Liver (tissue), 9 donors: ENCODE data around the gene COPS7A. TPM values are rescaled to one million over a fixed set of nuclear protein-coding genes. Genes with fewer than 3 reads are reported as not detected.
A peak's percentile ranks its signal among the peaks of the same experiment; 100 is the strongest.

Source experiments
- DNase-seq: peaks from one replicate; pipeline ENCODE4 v3.0.0-alpha.2; 2017; ENCODE audit warnings: low spot score
- H3K27ac ChIP-seq, 2 donors: one replicate each; pipeline ENCODE4 v1.7.0; 2013; ENCODE audit warnings: inconsistent platforms in 2 of 2, low read length in 2 of 2, control low read depth in 1 of 2, low read depth in 1 of 2, mild to moderate bottlenecking in 1 of 2
- H3K27me3 ChIP-seq, 4 donors: one replicate each; pipeline versions ENCODE4 v1.6.1 to v1.7.0; 2013; ENCODE audit warnings: low read length in 3 of 4, inconsistent platforms in 1 of 4, mild to moderate bottlenecking in 1 of 4, moderate library complexity in 1 of 4; ENCODE audit not compliant: control insufficient read depth in 4 of 4, insufficient read depth in 4 of 4
- H3K36me3 ChIP-seq, 4 donors: one replicate each; pipeline versions ENCODE4 v1.6.1 to v1.7.0; 2013; ENCODE audit warnings: low read length in 3 of 4, mild to moderate bottlenecking in 3 of 4, low read depth in 1 of 4, moderate library complexity in 1 of 4; ENCODE audit not compliant: control insufficient read depth in 4 of 4, insufficient read depth in 3 of 4
- H3K4me1 ChIP-seq, 4 donors: one replicate each; pipeline versions ENCODE4 v1.6.1 to v1.7.0; 2013; ENCODE audit warnings: low read length in 3 of 4, mild to moderate bottlenecking in 3 of 4, moderate library complexity in 1 of 4; ENCODE audit not compliant: control insufficient read depth in 4 of 4, insufficient read depth in 4 of 4
- H3K4me3 ChIP-seq, 3 donors: one replicate each; pipeline versions ENCODE4 v1.6.1 to v1.7.0; 2013; ENCODE audit warnings: low read length in 3 of 3, control low read depth in 1 of 3, low read depth in 1 of 3, mild to moderate bottlenecking in 1 of 3
- H3K9ac ChIP-seq, 2 donors: one replicate each; pipeline ENCODE4 v1.7.0; 2013; ENCODE audit warnings: low read length in 2 of 2, mild to moderate bottlenecking in 2 of 2, moderate library complexity in 2 of 2, control low read depth in 1 of 2, low read depth in 1 of 2
- H3K9me3 ChIP-seq, 4 donors: one replicate each; pipeline versions ENCODE4 v1.6.1 to v1.7.0; 2013; ENCODE audit warnings: low read length in 3 of 4; ENCODE audit not compliant: control insufficient read depth in 4 of 4
- EGR1 ChIP-seq, 2 donors: IDR thresholded peaks; 2 replicates each; pipeline ENCODE4 v1.6.1; 2016 to 2018; ENCODE audit warnings: antibody characterized with exemption in 2 of 2, low read depth in 2 of 2
- FOXA1 ChIP-seq: IDR thresholded peaks from 2 replicates; pipeline ENCODE4 v1.6.1; 2016; ENCODE audit warnings: antibody characterized with exemption
- FOXA2 ChIP-seq: IDR thresholded peaks from 2 replicates; pipeline ENCODE4 v1.6.1; 2016; ENCODE audit warnings: antibody characterized with exemption
- HNF4A ChIP-seq, 2 donors: conservative IDR thresholded peaks; 2 replicates each; pipeline ENCODE4 v1.6.1; 2016; ENCODE audit warnings: antibody characterized with exemption in 2 of 2, mild to moderate bottlenecking in 2 of 2
- HNF4G ChIP-seq: IDR thresholded peaks from 2 replicates; pipeline ENCODE4 v1.6.1; 2016; ENCODE audit warnings: antibody characterized with exemption
- RAD21 ChIP-seq, 2 donors: IDR thresholded peaks; 2 replicates each; pipeline ENCODE4 v1.6.1; 2016; ENCODE audit warnings: antibody characterized with exemption in 2 of 2, mild to moderate bottlenecking in 2 of 2
- RXRA ChIP-seq, 2 donors: IDR thresholded peaks; 2 replicates each; pipeline ENCODE4 v1.6.1; 2017 to 2018; ENCODE audit warnings: antibody characterized with exemption in 2 of 2, mild to moderate bottlenecking in 1 of 2
- SP1 ChIP-seq: IDR thresholded peaks from 2 replicates; pipeline ENCODE4 v1.6.1; 2018; ENCODE audit warnings: antibody characterized with exemption, mild to moderate bottlenecking
- TAF1 ChIP-seq: conservative IDR thresholded peaks from 2 replicates; pipeline ENCODE4 v1.6.1; 2016; ENCODE audit warnings: antibody characterized with exemption, mild to moderate bottlenecking
- WGBS: extraction: QIAGEN DNeasy Blood & Tissue Kit; methylation state at CpG from one replicate; pipeline ENCODE4 v1.1.7; 2013; 5-methylcytosine and 5-hydroxymethylcytosine counted together
- polyA plus RNA-seq, 2 donors: library from polyadenylated mRNA; stranded (reverse) in 1 of 2; unstranded in 1 of 2; fragments of 200-250 nt in 1 of 2; fragments of >200 nt in 1 of 2; fragmentation: Nextera tagmentation in 1 of 2; extraction: Ambion mirVana in 1 of 2; gene quantifications; one replicate each; pipeline versions ENCODE4 v1.2.1 to v1.2.3, GENCODE V29; 2013 to 2015
- total RNA-seq, 2 donors: library from RNA; depleted of rRNA; stranded (reverse); fragments of >200 nt; gene quantifications; one replicate each; pipeline ENCODE4 v1.2.3, GENCODE V29; 2014
- TF ChIP-seq, protein P1 (sequence below): IDR thresholded peaks from 2 replicates; pipeline ENCODE4 v1.6.1; 2016; ENCODE audit warnings: antibody characterized with exemption
- TF ChIP-seq, protein P2 (sequence below): IDR thresholded peaks from 2 replicates; pipeline ENCODE4 v1.6.1; 2016; ENCODE audit warnings: antibody characterized with exemption
- TF ChIP-seq, protein P3 (sequence below): IDR thresholded peaks from 2 replicates; pipeline ENCODE4 v1.6.1; 2016; ENCODE audit warnings: antibody characterized with exemption
- TF ChIP-seq, protein P4 (sequence below): fragments of 150-350 bp; IDR thresholded peaks from 2 replicates; pipeline ENCODE4 v1.5.1; 2017; ENCODE audit warnings: improper control_type of control experiment, low read depth, low read length; ENCODE audit not compliant: missing input control
- TF ChIP-seq, protein P5 (sequence below): IDR thresholded peaks from 2 replicates; pipeline ENCODE4 v1.6.1; 2016; ENCODE audit warnings: antibody characterized with exemption, mild to moderate bottlenecking
- donor health status: healthy.
- donor health status: healthy.
- donor health status: healthy.
- donor health status: healthy.
- donor health status: healthy.

Gene COPS7A
- total and polyA plus RNA-seq, 4 donors: 26.0 to 37.7 (median 32.4) TPM

DNA sequence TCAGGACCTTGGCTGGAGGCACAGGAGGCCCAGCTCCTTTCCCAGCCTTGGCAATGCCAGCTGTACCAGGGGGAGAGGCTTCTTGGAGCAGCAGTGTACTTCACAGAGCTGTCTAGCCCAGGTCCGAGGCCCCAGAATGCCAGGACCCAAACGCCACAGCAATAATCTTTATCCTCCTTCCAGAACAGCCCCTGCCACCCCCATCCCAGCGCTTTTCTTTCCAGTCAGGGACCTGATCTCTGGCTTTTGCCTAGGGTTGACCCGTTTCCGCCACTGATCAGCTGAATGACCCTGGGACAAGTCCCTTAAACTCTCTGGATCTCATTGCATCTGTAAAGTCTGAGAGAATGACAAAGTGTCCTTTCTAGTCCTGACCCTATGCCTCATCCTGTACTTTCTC is 53.5 kb downstream of the COPS7A start:
- WGBS: 60% methylated on average over 5 of the region's 5 CpGs
- Histone ChIP-seq H3K27ac (peak overlapping the region; percentile 50 to 90), H3K27me3 (no peaks in the 10 kb centered on the region)

DNA sequence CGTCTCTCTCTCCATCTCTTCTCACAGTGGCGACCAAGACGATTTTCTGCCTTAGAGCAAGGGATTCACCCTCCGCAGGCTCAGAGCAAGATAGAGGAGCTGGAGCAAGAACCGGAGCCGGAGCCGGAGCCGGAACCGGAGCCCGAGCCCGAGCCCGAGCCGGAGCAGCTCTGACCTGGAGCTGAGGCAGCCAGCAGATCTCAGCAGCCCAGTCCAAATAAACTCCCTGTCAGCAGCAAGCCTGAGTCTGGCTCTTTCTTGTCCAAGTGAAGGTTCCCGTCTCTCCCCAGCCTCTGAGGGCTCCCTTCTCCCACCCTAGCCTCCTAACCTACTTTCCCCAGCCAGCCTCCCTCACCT is 54.3 kb downstream of the COPS7A start:
- H3K9ac ChIP-seq: peak overlapping the region in 1 of 2 donors; percentile 40
- no peaks in the 10 kb centered on the region for H3K9me3 ChIP-seq
- H3K27ac ChIP-seq: peak overlapping the region; percentile 50 to 90
- H3K27me3 ChIP-seq: no peaks in the 10 kb centered on the region
- peaks cover 10 to 72% (median 62%) of the 10 kb centered on the region in 4 donors for H3K4me1 ChIP-seq
- 30% methylated on average over 14 of the region's 14 CpGs for WGBS
- TF ChIP-seq FOXA1 (no peak), HNF4A (conservative IDR thresholded peaks at IDR 0.05) (no peak), HNF4G (no peak), EGR1 (IDR thresholded peaks at IDR 0.05; ENCODE audit: low read depth in 2 of 2) (no peak), FOXA2 (no peak), RAD21 (IDR thresholded peaks at IDR 0.05) (no peak), TAF1 (no peak)
- TF ChIP-seq, protein P1, sequence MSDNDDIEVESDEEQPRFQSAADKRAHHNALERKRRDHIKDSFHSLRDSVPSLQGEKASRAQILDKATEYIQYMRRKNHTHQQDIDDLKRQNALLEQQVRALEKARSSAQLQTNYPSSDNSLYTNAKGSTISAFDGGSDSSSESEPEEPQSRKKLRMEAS: no peak
- TF ChIP-seq, protein P2, sequence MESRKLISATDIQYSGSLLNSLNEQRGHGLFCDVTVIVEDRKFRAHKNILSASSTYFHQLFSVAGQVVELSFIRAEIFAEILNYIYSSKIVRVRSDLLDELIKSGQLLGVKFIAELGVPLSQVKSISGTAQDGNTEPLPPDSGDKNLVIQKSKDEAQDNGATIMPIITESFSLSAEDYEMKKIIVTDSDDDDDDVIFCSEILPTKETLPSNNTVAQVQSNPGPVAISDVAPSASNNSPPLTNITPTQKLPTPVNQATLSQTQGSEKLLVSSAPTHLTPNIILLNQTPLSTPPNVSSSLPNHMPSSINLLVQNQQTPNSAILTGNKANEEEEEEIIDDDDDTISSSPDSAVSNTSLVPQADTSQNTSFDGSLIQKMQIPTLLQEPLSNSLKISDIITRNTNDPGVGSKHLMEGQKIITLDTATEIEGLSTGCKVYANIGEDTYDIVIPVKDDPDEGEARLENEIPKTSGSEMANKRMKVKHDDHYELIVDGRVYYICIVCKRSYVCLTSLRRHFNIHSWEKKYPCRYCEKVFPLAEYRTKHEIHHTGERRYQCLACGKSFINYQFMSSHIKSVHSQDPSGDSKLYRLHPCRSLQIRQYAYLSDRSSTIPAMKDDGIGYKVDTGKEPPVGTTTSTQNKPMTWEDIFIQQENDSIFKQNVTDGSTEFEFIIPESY: no peak
- TF ChIP-seq, protein P3, sequence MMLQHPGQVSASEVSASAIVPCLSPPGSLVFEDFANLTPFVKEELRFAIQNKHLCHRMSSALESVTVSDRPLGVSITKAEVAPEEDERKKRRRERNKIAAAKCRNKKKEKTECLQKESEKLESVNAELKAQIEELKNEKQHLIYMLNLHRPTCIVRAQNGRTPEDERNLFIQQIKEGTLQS: no peak
- TF ChIP-seq, protein P4, sequence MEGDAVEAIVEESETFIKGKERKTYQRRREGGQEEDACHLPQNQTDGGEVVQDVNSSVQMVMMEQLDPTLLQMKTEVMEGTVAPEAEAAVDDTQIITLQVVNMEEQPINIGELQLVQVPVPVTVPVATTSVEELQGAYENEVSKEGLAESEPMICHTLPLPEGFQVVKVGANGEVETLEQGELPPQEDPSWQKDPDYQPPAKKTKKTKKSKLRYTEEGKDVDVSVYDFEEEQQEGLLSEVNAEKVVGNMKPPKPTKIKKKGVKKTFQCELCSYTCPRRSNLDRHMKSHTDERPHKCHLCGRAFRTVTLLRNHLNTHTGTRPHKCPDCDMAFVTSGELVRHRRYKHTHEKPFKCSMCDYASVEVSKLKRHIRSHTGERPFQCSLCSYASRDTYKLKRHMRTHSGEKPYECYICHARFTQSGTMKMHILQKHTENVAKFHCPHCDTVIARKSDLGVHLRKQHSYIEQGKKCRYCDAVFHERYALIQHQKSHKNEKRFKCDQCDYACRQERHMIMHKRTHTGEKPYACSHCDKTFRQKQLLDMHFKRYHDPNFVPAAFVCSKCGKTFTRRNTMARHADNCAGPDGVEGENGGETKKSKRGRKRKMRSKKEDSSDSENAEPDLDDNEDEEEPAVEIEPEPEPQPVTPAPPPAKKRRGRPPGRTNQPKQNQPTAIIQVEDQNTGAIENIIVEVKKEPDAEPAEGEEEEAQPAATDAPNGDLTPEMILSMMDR: no peak
- no peak for DNase-seq
- peak overlapping the region in 1 of 3 donors; percentile 26 for H3K4me3 ChIP-seq
- H3K36me3 ChIP-seq: peaks cover 0 to 3% (median 0%) of the 10 kb centered on the region in 4 donors

More for the DNA sequence above, 53.5 kb downstream of the COPS7A start:
- no peak for DNase-seq
- Histone ChIP-seq H3K9ac (no peak overlapping the region), H3K4me1 (peaks cover 10 to 75% (median 63%) of the 10 kb centered on the region in 4 donors), H3K4me3 (no peak overlapping the region), H3K9me3 (no peaks in the 10 kb centered on the region), H3K36me3 (peaks cover 0 to 3% (median 0%) of the 10 kb centered on the region in 4 donors)
- no peak for TF ChIP-seq TAF1
- TF ChIP-seq SP1: no peak
- TF ChIP-seq, protein P1: no peak
- peak in 1 of 2 donors; percentile 29 for TF ChIP-seq HNF4A (conservative IDR thresholded peaks at IDR 0.05)
- TF ChIP-seq, protein P2: no peak
- TF ChIP-seq, protein P5, sequence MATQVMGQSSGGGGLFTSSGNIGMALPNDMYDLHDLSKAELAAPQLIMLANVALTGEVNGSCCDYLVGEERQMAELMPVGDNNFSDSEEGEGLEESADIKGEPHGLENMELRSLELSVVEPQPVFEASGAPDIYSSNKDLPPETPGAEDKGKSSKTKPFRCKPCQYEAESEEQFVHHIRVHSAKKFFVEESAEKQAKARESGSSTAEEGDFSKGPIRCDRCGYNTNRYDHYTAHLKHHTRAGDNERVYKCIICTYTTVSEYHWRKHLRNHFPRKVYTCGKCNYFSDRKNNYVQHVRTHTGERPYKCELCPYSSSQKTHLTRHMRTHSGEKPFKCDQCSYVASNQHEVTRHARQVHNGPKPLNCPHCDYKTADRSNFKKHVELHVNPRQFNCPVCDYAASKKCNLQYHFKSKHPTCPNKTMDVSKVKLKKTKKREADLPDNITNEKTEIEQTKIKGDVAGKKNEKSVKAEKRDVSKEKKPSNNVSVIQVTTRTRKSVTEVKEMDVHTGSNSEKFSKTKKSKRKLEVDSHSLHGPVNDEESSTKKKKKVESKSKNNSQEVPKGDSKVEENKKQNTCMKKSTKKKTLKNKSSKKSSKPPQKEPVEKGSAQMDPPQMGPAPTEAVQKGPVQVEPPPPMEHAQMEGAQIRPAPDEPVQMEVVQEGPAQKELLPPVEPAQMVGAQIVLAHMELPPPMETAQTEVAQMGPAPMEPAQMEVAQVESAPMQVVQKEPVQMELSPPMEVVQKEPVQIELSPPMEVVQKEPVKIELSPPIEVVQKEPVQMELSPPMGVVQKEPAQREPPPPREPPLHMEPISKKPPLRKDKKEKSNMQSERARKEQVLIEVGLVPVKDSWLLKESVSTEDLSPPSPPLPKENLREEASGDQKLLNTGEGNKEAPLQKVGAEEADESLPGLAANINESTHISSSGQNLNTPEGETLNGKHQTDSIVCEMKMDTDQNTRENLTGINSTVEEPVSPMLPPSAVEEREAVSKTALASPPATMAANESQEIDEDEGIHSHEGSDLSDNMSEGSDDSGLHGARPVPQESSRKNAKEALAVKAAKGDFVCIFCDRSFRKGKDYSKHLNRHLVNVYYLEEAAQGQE: no peak
- TF ChIP-seq RXRA (IDR thresholded peaks at IDR 0.05): peak in 1 of 2 donors; percentile 28
- no peak for TF ChIP-seq HNF4G
- no peak for TF ChIP-seq FOXA2
